ENCODE results near the gene FAM117B.

DNA sequence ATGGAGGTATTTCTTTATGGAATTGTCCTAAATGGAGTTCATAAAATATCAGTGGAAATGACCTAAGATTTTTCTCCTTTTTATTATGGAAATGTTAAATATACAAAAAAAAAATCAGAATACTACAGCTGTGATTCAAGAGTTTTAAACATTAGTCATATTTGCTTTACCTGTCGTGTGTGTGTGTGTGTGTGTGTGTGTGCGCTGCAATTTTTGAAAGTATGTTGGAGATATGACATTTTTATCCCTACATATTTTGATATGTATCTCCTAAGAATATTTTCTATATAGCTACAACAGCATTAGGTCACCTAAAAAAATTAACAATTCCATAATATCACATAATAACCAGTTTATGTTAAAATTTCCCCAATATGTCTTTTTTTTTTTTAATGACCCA, 85.5 kb downstream of the FAM117B start:
- TF ChIP-seq POLR2A (IDR thresholded peaks at IDR 0.05), result no peak
- TF ChIP-seq, protein P1, sequence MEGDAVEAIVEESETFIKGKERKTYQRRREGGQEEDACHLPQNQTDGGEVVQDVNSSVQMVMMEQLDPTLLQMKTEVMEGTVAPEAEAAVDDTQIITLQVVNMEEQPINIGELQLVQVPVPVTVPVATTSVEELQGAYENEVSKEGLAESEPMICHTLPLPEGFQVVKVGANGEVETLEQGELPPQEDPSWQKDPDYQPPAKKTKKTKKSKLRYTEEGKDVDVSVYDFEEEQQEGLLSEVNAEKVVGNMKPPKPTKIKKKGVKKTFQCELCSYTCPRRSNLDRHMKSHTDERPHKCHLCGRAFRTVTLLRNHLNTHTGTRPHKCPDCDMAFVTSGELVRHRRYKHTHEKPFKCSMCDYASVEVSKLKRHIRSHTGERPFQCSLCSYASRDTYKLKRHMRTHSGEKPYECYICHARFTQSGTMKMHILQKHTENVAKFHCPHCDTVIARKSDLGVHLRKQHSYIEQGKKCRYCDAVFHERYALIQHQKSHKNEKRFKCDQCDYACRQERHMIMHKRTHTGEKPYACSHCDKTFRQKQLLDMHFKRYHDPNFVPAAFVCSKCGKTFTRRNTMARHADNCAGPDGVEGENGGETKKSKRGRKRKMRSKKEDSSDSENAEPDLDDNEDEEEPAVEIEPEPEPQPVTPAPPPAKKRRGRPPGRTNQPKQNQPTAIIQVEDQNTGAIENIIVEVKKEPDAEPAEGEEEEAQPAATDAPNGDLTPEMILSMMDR (IDR thresholded peaks at IDR 0.05), result no peak

All from esophagus squamous epithelium (tissue), 4 donors.